HG02938 (cell line): ENCODE results near the gene STAT1.

Source experiments
- ATAC-seq: cut with Tn5 transposase; IDR thresholded peaks from one replicate; pipeline ENCODE4 v1.9.1; 2021; ENCODE audit warnings: mild to moderate bottlenecking, moderate library complexity; ENCODE audit not compliant: unreplicated experiment

Gene STAT1

DNA sequence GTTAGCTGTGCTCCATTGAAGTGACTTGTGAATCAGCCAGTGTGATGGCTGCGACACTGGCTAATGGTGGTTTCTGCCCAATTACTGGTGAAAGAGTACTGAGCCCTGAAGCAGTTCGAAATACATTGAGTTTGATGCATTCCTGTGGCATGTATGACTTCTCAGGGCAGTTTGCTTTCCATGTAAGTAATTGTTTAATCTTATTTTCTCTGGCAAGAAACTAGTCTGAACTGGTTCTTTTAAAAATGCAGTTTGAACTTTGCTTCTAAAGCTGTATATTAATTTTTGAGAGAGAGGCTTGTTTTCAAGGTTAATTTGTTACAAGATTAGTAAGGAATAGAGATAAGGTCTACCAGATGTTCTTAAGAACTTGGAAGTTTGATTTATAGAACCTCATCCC is 86.7 kb downstream of the STAT1 start:
- ATAC-seq, result no peak

DNA sequence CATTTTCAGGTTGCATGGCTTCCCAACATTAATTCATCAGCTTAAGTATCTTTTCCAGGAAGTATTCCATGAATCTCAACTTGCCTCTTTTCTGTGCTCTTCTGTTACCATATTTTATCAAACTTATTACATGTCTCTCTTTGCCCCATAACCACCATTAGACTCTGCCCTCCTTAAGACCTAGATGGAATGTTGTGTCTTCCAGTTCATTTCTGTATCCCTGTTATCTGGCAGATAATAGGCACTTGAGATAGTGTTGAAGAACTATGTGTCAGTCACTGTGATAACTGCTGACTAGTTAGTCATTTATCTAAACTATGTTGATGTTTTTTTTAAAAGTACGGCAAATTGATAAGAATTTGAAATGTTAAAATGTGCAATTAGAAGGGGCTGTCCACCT is 91.6 kb downstream of the STAT1 start:
- ATAC-seq, result no peak

DNA sequence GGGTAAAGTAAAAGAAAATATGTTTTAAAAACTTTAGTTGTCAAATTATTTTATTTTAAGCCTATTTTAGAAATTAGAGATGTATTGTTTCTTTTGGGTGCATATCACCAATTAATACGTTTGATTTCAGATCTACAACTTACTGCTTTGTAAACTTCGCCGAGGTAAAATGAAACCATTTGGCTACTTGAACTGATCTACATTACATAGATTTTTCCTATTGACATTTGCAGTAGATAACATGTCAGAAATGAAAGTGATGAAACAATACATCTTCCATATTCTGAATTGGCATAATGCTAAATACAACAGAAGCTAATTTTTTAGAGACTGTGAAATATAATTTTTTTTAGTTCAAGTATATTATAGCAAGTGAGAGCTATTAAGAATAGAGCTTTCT is 93.9 kb downstream of the STAT1 start:
- ATAC-seq, result no peak
